A549 treated with Mapracorat at 1 μM for 4 hours (cell line): ENCODE results near the gene P2RY11. TPM values are rescaled to one million over a fixed set of nuclear protein-coding genes. Genes with fewer than 3 reads are reported as not detected.

Source experiments
- total RNA-seq: library from RNA; stranded (reverse); fragments of 200-300 nt; extraction: Qiagen RNA extraction; gene quantifications from 5 replicates; pipeline ENCODE4 v1.2.3, GENCODE V29; 2022

The P2RY11 gene
- 4.8 to 12.3 TPM (median 7.9 TPM) in 5 replicates for total RNA-seq

GRCh38 chr19:10111405-10111811 is at the start of gene P2RY11:
TSS of gene P2RY11 (plus strand) at chr19:10111693. CDS start at chr19:10111722, 29 bp downstream.

GRCh38 chr19:10085641-10086590 is 25.6 kb upstream of the P2RY11 start, which contains the start of gene SHFL:
TSS of gene SHFL (plus strand) at chr19:10086317. CDS start at chr19:10086428, 111 bp downstream.

GRCh38 chr19:10106100-10106936 is 5.2 kb upstream of the P2RY11 start, which contains the start of gene PPAN:
TSS of gene PPAN (plus strand) at chr19:10106362. CDS start at chr19:10106395, 33 bp downstream.

Other genes starting within 250 kb of the P2RY11 start
- gene OLFM2, start 175.2 kb upstream of the P2RY11 start, total RNA-seq: 9.0 to 11.2 TPM (median 10.7 TPM) in 5 replicates
- gene COL5A3, start 101.2 kb upstream of the P2RY11 start, total RNA-seq: 2.6 to 3.7 TPM (median 3.1 TPM) in 5 replicates
- gene RDH8, start 98.2 kb upstream of the P2RY11 start, total RNA-seq: 0.21 to 0.65 TPM (median 0.36 TPM) in 5 replicates
- gene SHFL, start 25.4 kb upstream of the P2RY11 start, total RNA-seq: 6.8 to 8.4 TPM (median 7.3 TPM) in 5 replicates
- 0.15 TPM in 1 of 5 replicates, not detected in the others for gene ANGPTL6, start 9.0 kb upstream of the P2RY11 start, total RNA-seq
- gene PPAN, start 5.3 kb upstream of the P2RY11 start, total RNA-seq: 39.7 to 63.3 TPM (median 52.5 TPM) in 5 replicates
- gene EIF3G, start 8.2 kb downstream of the P2RY11 start, total RNA-seq: 150 to 182 TPM (median 154 TPM) in 5 replicates
- gene DNMT1, start 83.3 kb downstream of the P2RY11 start, total RNA-seq: 52.4 to 68.4 TPM (median 59.6 TPM) in 5 replicates
- gene S1PR2, start 119.6 kb downstream of the P2RY11 start, total RNA-seq: 0.75 to 1.1 TPM (median 0.78 TPM) in 5 replicates
- 59.3 to 80.0 TPM (median 72.9 TPM) in 5 replicates for gene MRPL4, start 140.5 kb downstream of the P2RY11 start, total RNA-seq
- gene ICAM1, start 159.4 kb downstream of the P2RY11 start, total RNA-seq: 3.4 to 5.0 TPM (median 4.4 TPM) in 5 replicates
- not detected in 5 replicates for gene ICAM4, start 175.3 kb downstream of the P2RY11 start, total RNA-seq
- gene ICAM5, start 178.3 kb downstream of the P2RY11 start, total RNA-seq: 0.29 to 1.4 TPM (median 1.1 TPM) in 5 replicates
- 1.3 to 2.4 TPM (median 1.9 TPM) in 5 replicates for gene ZGLP1, start 198.1 kb downstream of the P2RY11 start, total RNA-seq
- 23.7 to 43.6 TPM (median 32.4 TPM) in 5 replicates for gene FDX2, start 204.3 kb downstream of the P2RY11 start, total RNA-seq
- gene RAVER1, start 221.8 kb downstream of the P2RY11 start, total RNA-seq: 19.6 to 27.9 TPM (median 27.6 TPM) in 5 replicates
- 5.4 to 10.2 TPM (median 8.5 TPM) in 5 replicates for gene ICAM3, start 227.9 kb downstream of the P2RY11 start, total RNA-seq